ENCODE results near the gene EIF5A. TPM values are rescaled to one million over a fixed set of nuclear protein-coding genes. Genes with fewer than 3 reads are reported as not detected.

Gene EIF5A
- total and polyA plus RNA-seq, 9 of the 15 experiments (the other 6 are each of a cell fraction or from before 2014, with no cell fraction given), result 22.9 to 1,163 (median 772) TPM

GRCh38 chr17:7314719-7315569 is 7.5 kb downstream of the EIF5A start, which contains the start of gene GPS2 (continued):
- TF ChIP-seq POLR2AphosphoS5 (IDR thresholded peaks at IDR 0.05; ENCODE audit: control insufficient read depth, insufficient read depth, low read depth, low read length), result peak; percentile 38; the same call in 1 of the 2 replicates
- no peak for TF ChIP-seq ZNF124 (CRISPR knock-in tag; IDR thresholded peaks at IDR 0.05)
- TF ChIP-seq, protein P1, sequence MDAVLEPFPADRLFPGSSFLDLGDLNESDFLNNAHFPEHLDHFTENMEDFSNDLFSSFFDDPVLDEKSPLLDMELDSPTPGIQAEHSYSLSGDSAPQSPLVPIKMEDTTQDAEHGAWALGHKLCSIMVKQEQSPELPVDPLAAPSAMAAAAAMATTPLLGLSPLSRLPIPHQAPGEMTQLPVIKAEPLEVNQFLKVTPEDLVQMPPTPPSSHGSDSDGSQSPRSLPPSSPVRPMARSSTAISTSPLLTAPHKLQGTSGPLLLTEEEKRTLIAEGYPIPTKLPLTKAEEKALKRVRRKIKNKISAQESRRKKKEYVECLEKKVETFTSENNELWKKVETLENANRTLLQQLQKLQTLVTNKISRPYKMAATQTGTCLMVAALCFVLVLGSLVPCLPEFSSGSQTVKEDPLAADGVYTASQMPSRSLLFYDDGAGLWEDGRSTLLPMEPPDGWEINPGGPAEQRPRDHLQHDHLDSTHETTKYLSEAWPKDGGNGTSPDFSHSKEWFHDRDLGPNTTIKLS (IDR thresholded peaks at IDR 0.05; ENCODE audit: borderline replicate concordance, low read depth), result 0 out of 2 replicates have a peak, but pooled peaks have one; percentile 42
- TF ChIP-seq GABPA (tag; conservative IDR thresholded peaks at IDR 0.05; ENCODE audit: low read depth), result peak; percentile 98
- peak; percentile 92 for TF ChIP-seq ZNF407 (IDR thresholded peaks at IDR 0.05; ENCODE audit: low read depth)
- peak; percentile 36 for TF ChIP-seq ATF1 (CRISPR knock-in tag; IDR thresholded peaks at IDR 0.05)
- peak; percentile 90 for TF ChIP-seq ATF1 (tag; IDR thresholded peaks at IDR 0.05)
- TF ChIP-seq ZNF239 (CRISPR knock-in tag; IDR thresholded peaks at IDR 0.05), result no peak
- peak in 1 of 2 experiments; percentile 66; a peak in 1 of 4 replicates for TF ChIP-seq KDM4B (IDR thresholded peaks at IDR 0.05; ENCODE audit: borderline replicate concordance in 2 of 2, low read depth in 1 of 2)
- TF ChIP-seq SUPT5H (IDR thresholded peaks at IDR 0.05), result peak; percentile 64; the same call in 1 of the 2 replicates
- TF ChIP-seq NONO (IDR thresholded peaks at IDR 0.05; ENCODE audit: low read depth in 2 of 2, low read length in 1 of 2), result peak; percentile 49 to 53; a peak in 2 of 4 replicates
- TF ChIP-seq WHSC1 (IDR thresholded peaks at IDR 0.05; ENCODE audit: low read length), result no peak
- peak; percentile 89 for TF ChIP-seq E2F8 (IDR thresholded peaks at IDR 0.05; ENCODE audit: low read depth, partially characterized antibody)
- no peak for TF ChIP-seq FOXM1 (IDR thresholded peaks at IDR 0.05; ENCODE audit: low read depth)
- no peak for TF ChIP-seq FOXM1 (CRISPR knock-in tag; IDR thresholded peaks at IDR 0.05; ENCODE audit: low read depth)
